Activated naive CD4-positive, alpha-beta T cell (primary cell): Measurements from ENCODE around the gene RAB40B.

Experiments used
- DNase-seq, 4 experiments: peaks; one replicate each; lab custom pipeline; 2025; lab: John Stamatoyannopoulos, UW

RAB40B gene

GRCh38 chr17:82615084-82616020 lies 83.1 kb downstream of the RAB40B start:
- DNase-seq = no peak

- no peak for DNase-seq
These were observed 84.3 kb downstream of the RAB40B start for GRCh38 chr17:82614095-82614631.

- DNase-seq = no peak
These were observed 85.0 kb downstream of the RAB40B start for GRCh38 chr17:82613283-82614094.

- no peak for DNase-seq
These were observed 87.1 kb downstream of the RAB40B start for GRCh38 chr17:82611140-82612058.

GRCh38 chr17:82609655-82610054 lies 88.8 kb downstream of the RAB40B start:
- no peak for DNase-seq

- no peak for DNase-seq
These were observed 89.7 kb downstream of the RAB40B start for GRCh38 chr17:82608816-82609215.

GRCh38 chr17:82605939-82606600 lies 92.4 kb downstream of the RAB40B start:
- no peak for DNase-seq
